ENCODE measurements around the gene TBC1D1.

GRCh38 chr4:38082021-38082420 lies 191.1 kb downstream of the TBC1D1 start:
- TF ChIP-seq SIN3A (IDR thresholded peaks at IDR 0.05; ENCODE audit: borderline replicate concordance, insufficient read depth, low read depth, low read length) (no peak), CTCF (IDR thresholded peaks at IDR 0.05) (no peak), REST (IDR thresholded peaks at IDR 0.05; ENCODE audit: insufficient read depth in 1 of 2, low read depth in 2 of 2, low read length in 1 of 2) (no peak)
